Ascending aorta (tissue), 2 donors: ENCODE data around the gene RBM27. TPM values are rescaled to one million over a fixed set of nuclear protein-coding genes. Genes with fewer than 3 reads are reported as not detected.

Experiments used
- DNase-seq, 2 donors: peaks; one replicate each; pipeline ENCODE4 v3.0.0-alpha.2; 2019; ENCODE audit warnings: low spot score in 2 of 2
- H3K27ac ChIP-seq, 2 donors: fragments of 200-600 bp; sonication (generic); one replicate each; pipeline ENCODE4 v1.5.1; 2016 to 2017; ENCODE audit warnings: mild to moderate bottlenecking in 1 of 2
- H3K27me3 ChIP-seq: fragments of 200-600 bp; sonication (generic); one replicate; pipeline ENCODE4 v1.5.1; 2017
- H3K36me3 ChIP-seq, 2 donors: fragments of 200-600 bp; sonication (generic); one replicate each; pipeline ENCODE4 v1.5.1; 2016
- H3K4me1 ChIP-seq, 2 donors: fragments of 200-600 bp; sonication (generic); one replicate each; pipeline ENCODE4 v1.5.1; 2016 to 2017; ENCODE audit warnings: mild to moderate bottlenecking in 1 of 2
- H3K4me3 ChIP-seq, 2 donors: fragments of 200-600 bp; sonication (generic); one replicate each; pipeline ENCODE4 v1.5.1; 2016 to 2017; ENCODE audit warnings: mild to moderate bottlenecking in 1 of 2
- H3K9me3 ChIP-seq, 2 donors: fragments of 200-600 bp; sonication (generic); one replicate each; pipeline ENCODE4 v1.5.1; 2016
- CTCF ChIP-seq, 3 experiments: fragments of 200-600 bp in 2 of 3; fragments of 450-650 bp in 1 of 3; sonication (generic) in 2 of 3; IDR thresholded peaks; one replicate each; pipeline ENCODE4 v1.5.1; 2016 to 2019; ENCODE audit warnings: antibody characterized with exemption in 3 of 3, mild to moderate bottlenecking in 1 of 3, moderate library complexity in 1 of 3
- intact Hi-C: fragments of 100-400 bp; cut with DNase I; formaldehyde crosslinking; loops from one replicate; pipeline ENCODE4 v1.15.1; 2023
- total RNA-seq: library from RNA; depleted of rRNA; stranded (reverse); fragments of >200 nt; gene quantifications from one replicate; pipeline ENCODE4 v1.1.0, GENCODE V29; 2016

RBM27 gene
- total RNA-seq = 5.9 TPM

GRCh38 chr5:146203011-146203871 lies at the start of gene RBM27:
TSS of gene RBM27 (plus strand) at chr5:146203605. CDS start at chr5:146203766, 161 bp downstream.
- no peaks in the 10 kb centered on the region for H3K36me3 ChIP-seq
- H3K9me3 ChIP-seq = no peaks in the 10 kb centered on the region
- intact Hi-C loops = loop anchor here (1.0 kb wide), 3 partner anchors 21 to 244 kb away; partner anchors contain the start of genes LARS1 and TCERG1
- H3K4me1 ChIP-seq = peaks cover 0 to 19% of the 10 kb centered on the region in 2 donors
- peak within 1 kb of the TSS; percentile 93 to 94 for H3K4me3 ChIP-seq
- no peaks in the 10 kb centered on the region for H3K27me3 ChIP-seq
- H3K27ac ChIP-seq = peak within 1 kb of the TSS; percentile 93
- TF ChIP-seq CTCF (IDR thresholded peaks at IDR 0.05) = no peak
- DNase-seq = peak; percentile 93 to 99

GRCh38 chr5:146158255-146158654 lies 45.1 kb upstream of the RBM27 start:
- Histone ChIP-seq H3K4me3 (no peak overlapping the region), H3K4me1 (no peaks in the 10 kb centered on the region), H3K27ac (no peak overlapping the region), H3K36me3 (peaks cover 81 to 96% of the 10 kb centered on the region in 2 donors), H3K9me3 (no peaks in the 10 kb centered on the region), H3K27me3 (no peaks in the 10 kb centered on the region)
- DNase-seq = no peak
- intact Hi-C loops = loop anchor here (10.0 kb wide), 1 partner anchor 267 kb away; no protein-coding TSS in a partner anchor
- no peak for TF ChIP-seq CTCF (IDR thresholded peaks at IDR 0.05)

- no peak for DNase-seq
- no peak for TF ChIP-seq CTCF (IDR thresholded peaks at IDR 0.05)
- H3K4me3 ChIP-seq = no peak overlapping the region
- intact Hi-C loops = no loop called here
- H3K4me1 ChIP-seq = no peaks in the 10 kb centered on the region
- H3K27me3 ChIP-seq = no peaks in the 10 kb centered on the region
- H3K27ac ChIP-seq = no peak overlapping the region
- peaks cover 69 to 93% of the 10 kb centered on the region in 2 donors for H3K36me3 ChIP-seq
- H3K9me3 ChIP-seq = no peaks in the 10 kb centered on the region
Measured at GRCh38 chr5:146164382-146164781, 39.0 kb upstream of the RBM27 start.

- no peak for DNase-seq
- H3K36me3 ChIP-seq = peaks cover 70 to 95% of the 10 kb centered on the region in 2 donors
Measured at GRCh38 chr5:146165460-146165859, 37.9 kb upstream of the RBM27 start.

GRCh38 chr5:146165903-146166302 lies 37.5 kb upstream of the RBM27 start:
- intact Hi-C loops = no loop called here
- H3K4me3 ChIP-seq = no peak overlapping the region
- peaks cover 71 to 95% of the 10 kb centered on the region in 2 donors for H3K36me3 ChIP-seq
- H3K4me1 ChIP-seq = no peaks in the 10 kb centered on the region
- no peak for DNase-seq
- TF ChIP-seq CTCF (IDR thresholded peaks at IDR 0.05) = no peak
- H3K9me3 ChIP-seq = no peaks in the 10 kb centered on the region
- H3K27me3 ChIP-seq = no peaks in the 10 kb centered on the region
- no peak overlapping the region for H3K27ac ChIP-seq

More at GRCh38 chr5:146165460-146165859, 37.9 kb upstream of the RBM27 start:
- intact Hi-C loops = no loop called here
- Histone ChIP-seq H3K27me3 (no peaks in the 10 kb centered on the region), H3K4me1 (no peaks in the 10 kb centered on the region), H3K4me3 (no peak overlapping the region), H3K9me3 (no peaks in the 10 kb centered on the region), H3K27ac (no peak overlapping the region)
- TF ChIP-seq CTCF (IDR thresholded peaks at IDR 0.05) = no peak
